GM06990 (cell line): ENCODE results near the gene HMOX1.

Experiments used
- DNase-seq: peaks from one replicate; pipeline ENCODE4 v3.0.0-alpha.2; 2011; ENCODE audit not compliant: insufficient read length; ENCODE audit errors: extremely low read depth
- H3K27me3 ChIP-seq: replicated peaks from 2 replicates; pipeline ENCODE4 v1.6.0; 2011; ENCODE audit warnings: low read length; ENCODE audit not compliant: control insufficient read depth, insufficient read depth
- H3K36me3 ChIP-seq: 2 replicates; pipeline ENCODE4 v1.5.1; 2011; ENCODE audit warnings: low read length; ENCODE audit not compliant: control insufficient read depth, insufficient read depth
- H3K4me3 ChIP-seq: replicated peaks from 2 replicates; pipeline ENCODE4 v1.5.1; 2011; ENCODE audit warnings: low read depth, mild to moderate bottlenecking, control low read depth, low read length
- CTCF ChIP-seq: IDR thresholded peaks from 2 replicates; pipeline ENCODE4 v1.5.1; 2011; ENCODE audit warnings: low read length, control low read depth, mild to moderate bottlenecking, inconsistent platforms; ENCODE audit not compliant: insufficient read depth, poor library complexity, severe bottlenecking

Gene HMOX1

DNA sequence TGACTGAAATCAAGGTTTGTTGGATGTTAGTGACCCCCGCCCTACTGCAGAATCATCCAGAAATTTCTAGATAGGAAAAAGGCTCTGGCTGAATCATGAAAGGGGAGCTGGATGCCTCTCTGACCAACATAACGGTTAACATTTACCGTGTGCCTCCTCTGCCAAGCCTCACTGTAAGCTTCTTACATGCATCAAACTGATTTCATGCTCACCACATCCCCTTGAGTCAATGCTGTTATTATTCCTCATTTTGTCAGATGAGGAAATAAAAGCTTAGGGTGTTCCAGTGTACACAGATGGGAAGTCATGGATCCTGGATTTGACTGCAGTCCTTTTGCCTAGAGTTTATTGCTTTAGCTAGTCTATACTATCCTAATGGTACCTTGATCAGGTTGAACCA, 5.9 kb upstream of the HMOX1 start:
- no peak for TF ChIP-seq CTCF
- no peaks in the 10 kb centered on the region for H3K36me3 ChIP-seq
- H3K4me3 ChIP-seq: no peak overlapping the region
- no peak for DNase-seq
- no peaks in the 10 kb centered on the region for H3K27me3 ChIP-seq

DNA sequence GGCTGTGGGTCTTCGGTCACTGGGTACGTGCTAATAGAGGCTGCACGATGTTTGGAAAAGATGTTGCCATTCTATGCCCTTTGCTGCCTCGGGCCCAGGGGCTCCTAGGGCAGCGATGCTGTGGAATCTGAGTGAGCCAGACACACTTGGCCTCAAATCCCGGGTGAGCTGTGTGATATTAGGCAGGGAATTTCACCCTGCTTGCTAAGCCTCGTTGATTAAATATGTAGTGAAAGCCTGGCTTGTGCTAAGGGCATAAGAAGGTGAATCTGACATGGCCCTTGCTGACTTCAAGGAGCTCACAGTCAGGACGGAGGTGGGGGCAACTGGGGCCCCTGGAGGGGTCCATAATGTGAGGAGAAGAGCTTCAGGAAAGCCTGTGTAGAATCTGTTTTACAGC, 5.4 kb upstream of the HMOX1 start:
- Histone ChIP-seq H3K36me3 (no peaks in the 10 kb centered on the region), H3K4me3 (no peak overlapping the region), H3K27me3 (no peaks in the 10 kb centered on the region)
- DNase-seq: no peak
- TF ChIP-seq CTCF: no peak

GRCh38 chr22:35376728-35377472, 4.0 kb upstream of the HMOX1 start:
- peak; percentile 82 for DNase-seq
- H3K27me3 ChIP-seq: no peaks in the 10 kb centered on the region
- no peaks in the 10 kb centered on the region for H3K36me3 ChIP-seq
- no peak for TF ChIP-seq CTCF
- no peak overlapping the region for H3K4me3 ChIP-seq

GRCh38 chr22:35377735-35378134, 3.2 kb upstream of the HMOX1 start:
- Histone ChIP-seq H3K4me3 (no peak overlapping the region), H3K27me3 (no peaks in the 10 kb centered on the region), H3K36me3 (no peaks in the 10 kb centered on the region)
- no peak for DNase-seq
- TF ChIP-seq CTCF: no peak

- Histone ChIP-seq H3K4me3 (no peak overlapping the region), H3K27me3 (no peaks in the 10 kb centered on the region), H3K36me3 (peaks cover 2% of the 10 kb centered on the region; the same call in 1 of the 2 replicates)
- TF ChIP-seq CTCF: no peak
- DNase-seq: no peak
Observed at GRCh38 chr22:35378621-35379020, 2.3 kb upstream of the HMOX1 start.
